ACC112 (cell line): ENCODE measurements around the gene RPAP2.
"Not testable (repeated sequence)": the region's sequence is repeated elsewhere in the genome, so short reads cannot be mapped to it uniquely, and the experiment has no call there.

Experiments
- H2AFZ ChIP-seq: fragments of 200-600 bp; sonication (generic); one replicate; pipeline ENCODE4 v1.6.0; 2017; ENCODE audit warnings: antibody characterized with exemption, low read length; ENCODE audit not compliant: unreplicated experiment
- H3K27ac ChIP-seq: fragments of 200-600 bp; sonication (generic); 2 replicates; pipeline ENCODE4 v1.5.1; 2014; ENCODE audit warnings: low read depth, mild to moderate bottlenecking, antibody characterized with exemption, low read length, moderate library complexity
- H3K27me3 ChIP-seq: fragments of 200-600 bp; sonication (generic); 2 replicates; pipeline ENCODE4 v1.6.1; 2014; ENCODE audit warnings: mild to moderate bottlenecking, antibody characterized with exemption, low read length, moderate library complexity, mixed read lengths; ENCODE audit not compliant: insufficient read depth
- H3K36me3 ChIP-seq: fragments of 200-600 bp; sonication (generic); 2 replicates; pipeline ENCODE4 v1.6.1; 2016; ENCODE audit warnings: mild to moderate bottlenecking, antibody characterized with exemption, low read length, moderate library complexity, mixed read lengths; ENCODE audit not compliant: insufficient read depth
- H3K4me1 ChIP-seq: fragments of 200-600 bp; sonication (generic); one replicate; pipeline ENCODE4 v1.6.1; 2016; ENCODE audit warnings: low read length, mixed read lengths; ENCODE audit not compliant: insufficient read depth, unreplicated experiment, control insufficient read depth
- H3K4me3 ChIP-seq: fragments of 200-600 bp; sonication (generic); 2 replicates; pipeline ENCODE4 v1.5.1; 2014; ENCODE audit warnings: mild to moderate bottlenecking, low read depth, low read length
- H3K79me2 ChIP-seq: fragments of 200-600 bp; sonication (generic); one replicate; pipeline ENCODE4 v1.6.0; 2016; ENCODE audit warnings: low read length; ENCODE audit not compliant: control insufficient read depth, unreplicated experiment, insufficient read depth

RPAP2 gene

DNA sequence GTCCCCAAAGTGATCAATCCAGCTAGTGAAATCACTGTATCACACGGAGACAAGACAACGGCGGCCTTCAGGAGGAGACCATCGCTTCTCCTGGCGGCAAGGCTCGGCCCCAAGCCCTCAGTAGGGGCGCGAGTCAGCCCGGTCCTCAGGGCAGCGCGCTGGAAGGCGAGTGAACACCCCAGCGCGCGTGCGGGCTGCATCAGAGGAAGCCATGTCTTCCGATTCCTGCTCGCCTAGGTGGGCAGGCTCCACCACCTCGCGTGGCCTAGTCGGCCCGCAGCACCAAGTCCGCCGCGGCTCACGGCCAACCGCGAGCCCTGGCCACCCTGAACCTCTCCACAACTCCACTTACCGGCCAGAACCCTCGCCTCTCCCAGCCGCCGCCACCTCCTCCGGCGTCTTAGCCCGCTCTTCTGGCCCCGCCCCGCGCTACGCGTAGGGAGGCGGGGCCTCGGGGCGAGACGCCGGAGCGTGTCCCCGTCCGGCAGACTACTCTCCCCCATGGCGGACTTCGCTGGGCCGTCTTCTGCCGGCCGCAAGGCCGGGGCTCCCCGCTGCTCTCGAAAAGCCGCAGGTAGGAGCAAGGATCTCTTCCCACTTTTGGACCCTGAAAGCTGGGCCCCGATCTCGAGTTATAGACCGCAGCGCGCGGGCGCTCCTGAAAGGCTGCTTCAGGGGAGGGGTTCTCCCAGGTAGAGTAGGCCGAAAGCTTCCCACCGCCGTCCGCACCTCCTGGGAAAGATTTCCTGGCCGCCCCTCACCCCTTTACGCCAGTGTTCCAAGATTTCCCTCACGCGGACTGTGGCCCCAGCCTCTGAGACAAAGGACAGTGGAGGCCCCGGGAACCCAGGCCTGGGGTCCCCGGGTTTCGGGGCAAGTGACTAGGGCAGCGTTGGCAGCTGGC, at the start of gene RPAP2, which contains the start of gene GLMN:
Gene RPAP2 (plus strand): TSS at position 487 of the 904 bp plus-strand sequence. CDS start 15 bp downstream, at position 502.
Gene GLMN (minus strand): TSS at position 415 of the 904 bp plus-strand sequence. CDS start 988 bp downstream, outside the sequence.
- 0 out of 2 replicates have a peak, but pooled peaks cover 14% of the 10 kb centered on the region for H3K36me3 ChIP-seq
- peaks cover 16% of the 10 kb centered on the region for H3K4me1 ChIP-seq
- H3K4me3 ChIP-seq = peak within 1 kb of the TSS; percentile 88
- peak within 1 kb of the TSS; percentile 96 for H2AFZ ChIP-seq
- H3K27ac ChIP-seq = peak within 1 kb of the TSS; percentile 72
- H3K27me3 ChIP-seq = no peaks in the 10 kb centered on the region
- H3K79me2 ChIP-seq = peaks cover 29% of the 10 kb centered on the region

DNA sequence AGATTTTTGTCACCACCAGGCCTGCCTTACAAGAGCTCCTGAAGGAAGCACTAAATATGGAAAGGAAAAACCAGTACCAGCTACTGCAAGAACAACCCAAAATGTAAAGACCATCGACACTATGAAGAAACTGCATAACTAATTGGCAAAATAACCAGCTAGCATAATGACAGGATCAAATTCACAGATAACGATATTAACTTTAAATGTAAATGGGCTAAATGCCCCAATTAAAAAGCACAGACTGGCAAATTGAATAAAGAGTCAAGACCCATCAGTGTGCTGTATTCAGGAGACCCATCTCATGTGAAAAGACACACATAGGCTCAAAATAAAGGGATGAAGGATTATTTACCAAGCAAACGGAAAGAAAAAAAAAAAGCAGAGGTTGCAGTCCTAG, 44.1 kb upstream of the RPAP2 start:
- H3K4me3 ChIP-seq, H3K27me3 ChIP-seq, H3K79me2 ChIP-seq, H3K4me1 ChIP-seq, H2AFZ ChIP-seq, H3K36me3 ChIP-seq, H3K27ac ChIP-seq: not testable (repeated sequence)

DNA sequence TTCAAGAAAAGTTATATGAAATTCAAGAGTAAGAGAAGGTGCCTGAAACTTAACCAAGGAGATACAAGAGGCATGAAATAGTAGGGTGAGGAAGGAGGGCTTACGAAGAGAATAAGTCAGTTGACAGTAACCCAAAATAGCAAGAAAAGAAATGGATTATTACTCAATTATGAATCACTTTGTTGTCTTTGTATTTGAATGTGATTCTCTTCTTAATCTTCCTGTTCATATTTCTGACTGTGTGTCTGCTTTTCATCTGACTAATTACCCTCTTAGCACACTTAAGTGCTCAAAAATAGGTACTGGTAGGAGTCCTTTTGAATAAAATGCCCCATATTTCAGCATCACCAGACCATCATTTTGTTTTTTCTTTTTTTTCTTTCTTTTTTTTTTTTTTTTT, 39.5 kb upstream of the RPAP2 start:
- Histone ChIP-seq H3K4me1 (peaks cover 6% of the 10 kb centered on the region), H2AFZ (no peak overlapping the region), H3K79me2 (no peaks in the 10 kb centered on the region), H3K36me3 (peaks cover 25% of the 10 kb centered on the region), H3K27me3 (no peaks in the 10 kb centered on the region), H3K27ac (no peak overlapping the region), H3K4me3 (no peak overlapping the region)

DNA sequence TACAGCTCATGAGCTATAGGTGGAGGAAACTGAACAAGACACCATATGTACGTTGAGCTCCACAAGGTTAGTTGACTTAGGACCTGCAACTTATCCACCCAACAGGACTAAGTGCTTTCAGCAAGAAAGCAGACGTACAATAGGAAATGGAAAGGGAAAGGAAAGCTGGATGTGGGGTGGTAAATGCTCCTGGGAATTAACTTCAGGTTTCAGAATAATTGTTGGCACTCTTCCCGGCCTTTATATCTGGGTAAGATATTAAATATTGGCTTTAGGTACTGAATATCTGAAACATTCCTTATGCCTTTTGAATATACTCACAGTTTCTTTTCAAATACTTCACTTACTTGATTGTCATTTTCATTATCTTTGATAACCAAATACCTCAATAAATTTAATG, 36.3 kb upstream of the RPAP2 start:
- Histone ChIP-seq H3K4me3 (no peak overlapping the region), H3K36me3 (peaks cover 25% of the 10 kb centered on the region), H3K27ac (no peak overlapping the region), H3K27me3 (no peaks in the 10 kb centered on the region), H3K4me1 (peaks cover 6% of the 10 kb centered on the region), H2AFZ (no peak overlapping the region), H3K79me2 (no peaks in the 10 kb centered on the region)

DNA sequence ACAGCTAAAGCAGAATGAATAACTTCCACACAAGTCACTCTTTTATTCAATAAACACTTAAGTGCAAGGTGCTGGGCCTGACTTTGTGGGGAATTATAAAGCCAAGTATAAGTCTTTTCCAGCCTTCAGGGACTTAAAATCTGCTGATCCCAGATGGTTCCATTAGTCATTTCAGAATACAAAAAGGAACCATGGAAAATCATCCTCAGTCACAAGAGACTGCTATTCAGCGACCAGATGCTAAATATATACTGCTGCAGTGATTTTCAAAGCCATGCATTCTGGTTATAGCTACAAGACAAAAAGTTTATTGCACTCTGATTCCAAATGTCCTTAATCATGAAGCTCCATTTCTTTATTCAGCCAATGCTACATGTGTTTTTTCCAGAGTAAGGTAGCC, 25.8 kb upstream of the RPAP2 start:
- no peak overlapping the region for H2AFZ ChIP-seq
- H3K36me3 ChIP-seq = peaks cover 25% of the 10 kb centered on the region
- H3K4me1 ChIP-seq = peaks cover 9% of the 10 kb centered on the region
- no peak overlapping the region for H3K27ac ChIP-seq
- no peak overlapping the region for H3K4me3 ChIP-seq
- H3K79me2 ChIP-seq = no peaks in the 10 kb centered on the region
- no peaks in the 10 kb centered on the region for H3K27me3 ChIP-seq

DNA sequence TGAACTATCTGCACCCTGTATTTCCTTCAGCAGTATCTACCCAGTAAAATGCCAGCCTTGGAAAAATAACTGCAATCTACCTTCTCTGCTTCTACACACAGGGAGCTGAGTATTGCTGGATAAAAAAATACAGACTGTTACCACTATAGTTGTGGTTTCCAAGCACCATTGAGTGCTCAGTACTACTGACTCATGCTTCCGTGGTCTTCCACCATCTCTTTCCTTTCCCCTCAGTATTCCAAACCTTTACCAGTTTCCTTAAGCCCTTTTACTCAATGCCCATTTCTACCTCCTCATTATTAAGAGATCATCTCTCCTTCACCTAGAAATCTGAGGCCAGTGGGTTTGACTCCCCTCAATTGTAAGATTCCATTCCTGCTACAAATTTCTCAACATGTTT, 23.9 kb upstream of the RPAP2 start:
- peaks cover 21% of the 10 kb centered on the region for H3K36me3 ChIP-seq
- no peaks in the 10 kb centered on the region for H3K27me3 ChIP-seq
- H3K4me3 ChIP-seq = no peak overlapping the region
- H3K4me1 ChIP-seq = peaks cover 9% of the 10 kb centered on the region
- no peaks in the 10 kb centered on the region for H3K79me2 ChIP-seq
- no peak overlapping the region for H3K27ac ChIP-seq
- no peak overlapping the region for H2AFZ ChIP-seq

DNA sequence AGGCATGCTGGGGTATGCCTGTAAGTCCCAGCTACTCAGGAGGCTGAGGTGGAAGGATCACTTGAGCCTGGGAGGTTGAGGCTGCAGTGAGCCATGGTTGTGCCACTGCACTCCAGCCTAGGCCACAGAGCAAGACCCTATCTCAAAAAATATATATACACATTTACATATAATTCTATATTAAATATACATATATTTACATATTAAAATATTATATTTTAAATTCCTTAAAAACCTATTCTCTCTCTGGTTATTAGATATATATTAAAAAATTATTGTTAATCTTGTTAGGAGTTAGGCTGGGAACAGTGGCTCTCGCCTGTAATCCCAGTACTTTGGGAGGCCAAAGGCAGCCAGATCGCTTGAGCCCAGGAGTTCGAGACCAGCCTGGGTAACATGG, 22.8 kb upstream of the RPAP2 start:
- no peak overlapping the region for H3K4me3 ChIP-seq
- no peaks in the 10 kb centered on the region for H3K79me2 ChIP-seq
- H3K36me3 ChIP-seq = peaks cover 17% of the 10 kb centered on the region
- no peak overlapping the region for H3K27ac ChIP-seq
- H2AFZ ChIP-seq = no peak overlapping the region
- H3K27me3 ChIP-seq = no peaks in the 10 kb centered on the region
- H3K4me1 ChIP-seq = peaks cover 9% of the 10 kb centered on the region

DNA sequence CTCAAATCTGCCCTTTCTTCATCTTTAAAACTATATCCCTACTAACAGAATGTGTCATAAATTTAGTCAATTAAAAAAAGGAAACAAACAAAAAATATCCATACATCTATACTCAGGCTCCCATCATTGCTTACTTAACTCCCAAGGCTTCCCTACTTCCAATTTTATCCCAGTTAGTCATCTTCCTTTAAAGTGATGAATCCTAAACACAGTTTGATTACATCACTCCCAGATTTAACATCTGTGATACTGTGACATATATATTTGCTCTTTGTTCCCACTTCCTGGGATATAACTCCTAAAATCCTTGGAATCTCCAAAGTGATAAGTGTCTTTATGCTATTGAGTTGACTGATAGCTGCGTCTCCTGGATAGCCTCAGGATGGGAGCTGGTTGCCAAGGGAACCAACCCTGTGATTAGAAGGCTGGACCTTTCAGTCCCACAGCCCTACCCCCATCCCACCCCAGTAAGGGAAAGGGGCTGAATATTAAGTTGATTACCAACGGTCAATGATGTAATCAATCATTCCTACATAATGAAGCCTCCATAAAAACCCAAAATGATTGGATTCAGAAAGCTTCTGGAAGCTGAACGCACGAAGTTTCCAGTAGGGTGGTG, 21.6 kb upstream of the RPAP2 start:
- H3K27ac ChIP-seq = no peak overlapping the region
- peaks cover 9% of the 10 kb centered on the region for H3K4me1 ChIP-seq
- H3K36me3 ChIP-seq = peaks cover 17% of the 10 kb centered on the region
- no peak overlapping the region for H2AFZ ChIP-seq
- H3K27me3 ChIP-seq = no peaks in the 10 kb centered on the region
- no peaks in the 10 kb centered on the region for H3K79me2 ChIP-seq
- H3K4me3 ChIP-seq = no peak overlapping the region

DNA sequence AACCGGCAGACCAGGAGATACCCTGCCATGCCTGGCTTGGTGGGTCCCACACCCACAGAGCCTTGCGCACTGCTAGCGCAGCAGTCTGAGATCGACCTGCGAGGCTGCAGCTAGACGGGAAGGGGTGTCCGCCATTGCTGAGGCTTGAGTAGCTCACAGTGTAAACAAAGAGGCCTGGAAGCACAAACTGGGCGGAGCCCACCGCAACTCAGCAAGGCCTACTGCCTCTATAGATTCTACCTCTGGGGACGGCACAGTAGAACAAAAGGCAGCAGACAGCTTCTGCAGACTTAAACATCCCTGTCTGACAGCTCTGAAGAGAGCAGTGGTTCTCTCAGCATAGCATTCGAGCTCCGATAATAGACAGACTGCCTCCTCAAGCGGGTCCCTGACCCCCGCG, 19.1 kb upstream of the RPAP2 start:
- H3K27me3 ChIP-seq, H3K27ac ChIP-seq, H3K4me1 ChIP-seq, H3K79me2 ChIP-seq, H3K36me3 ChIP-seq, H2AFZ ChIP-seq, H3K4me3 ChIP-seq: not testable (repeated sequence)

DNA sequence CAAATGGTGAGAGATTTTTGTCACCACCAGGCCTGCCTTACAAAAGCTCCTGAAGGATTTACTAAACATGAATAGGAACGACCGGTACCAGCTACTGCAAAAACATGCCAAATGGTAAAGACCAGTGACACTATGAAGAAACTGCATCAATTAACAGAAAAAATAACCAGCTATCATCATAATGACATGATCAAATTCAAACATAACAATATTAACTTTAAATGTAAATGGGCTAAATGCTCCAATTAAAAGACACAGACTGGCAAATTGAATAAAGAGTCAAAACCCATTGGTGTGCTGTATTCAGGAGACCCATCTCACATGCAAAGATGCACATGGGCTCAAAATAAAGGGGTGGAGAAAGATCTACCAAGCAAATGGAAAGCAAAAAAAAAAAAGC, 17.4 kb upstream of the RPAP2 start:
- H3K27ac ChIP-seq, H3K79me2 ChIP-seq, H3K36me3 ChIP-seq, H2AFZ ChIP-seq, H3K4me1 ChIP-seq, H3K4me3 ChIP-seq, H3K27me3 ChIP-seq: not testable (repeated sequence)
